Measurements from ENCODE around the gene ARHGAP9.
A peak's percentile ranks its signal among the peaks of the same experiment; 100 is the strongest.
"Not testable (repeated sequence)": the region's sequence is repeated elsewhere in the genome, so short reads cannot be mapped to it uniquely, and the experiment has no call there.

ARHGAP9 gene

DNA sequence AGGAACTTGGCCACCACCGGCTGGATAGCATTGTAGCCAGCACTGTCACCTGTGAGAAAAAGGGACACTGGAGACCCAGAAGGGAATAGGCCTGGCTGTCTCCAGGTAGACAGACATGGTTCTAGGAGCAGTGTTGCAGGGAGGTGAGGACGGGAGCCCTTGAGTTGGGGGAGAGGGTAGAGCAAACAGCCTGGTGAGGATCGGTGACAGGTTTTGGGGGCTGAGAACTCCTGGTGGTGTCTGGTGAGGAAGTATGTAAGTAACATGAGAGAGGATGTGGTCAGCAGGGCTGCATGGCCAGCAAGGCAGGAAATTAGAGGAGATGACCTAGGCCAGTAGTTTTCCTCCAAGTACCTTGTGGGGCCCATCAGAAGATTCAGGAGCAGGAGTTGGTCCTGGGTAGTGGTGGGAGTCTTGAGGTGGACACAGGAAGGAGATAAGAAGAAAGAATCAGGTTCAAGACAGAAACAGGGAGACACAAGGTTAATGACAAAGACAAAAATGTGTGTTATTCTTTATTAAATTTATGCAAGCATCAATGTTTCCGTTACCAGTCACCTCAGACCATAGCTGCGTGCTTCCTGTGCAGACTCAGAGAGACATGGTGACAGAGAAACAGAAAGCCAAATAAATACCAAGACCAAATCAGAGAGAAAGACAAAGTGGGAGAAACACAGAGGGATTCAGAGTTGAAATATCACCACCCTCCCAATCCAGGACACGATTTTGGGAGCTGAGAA lies at the start of gene ARHGAP9:
Gene ARHGAP9 (minus strand): TSS at position 491 of the 740 bp plus-strand sequence. CDS start 460 bp downstream, at position 31.
- no peak for DNase-seq (ENCODE audit: low spot score)

GRCh38 chr12:57528831-57529555 lies 49.3 kb upstream of the ARHGAP9 start:
- no peak for DNase-seq (ENCODE audit: low spot score)

DNA sequence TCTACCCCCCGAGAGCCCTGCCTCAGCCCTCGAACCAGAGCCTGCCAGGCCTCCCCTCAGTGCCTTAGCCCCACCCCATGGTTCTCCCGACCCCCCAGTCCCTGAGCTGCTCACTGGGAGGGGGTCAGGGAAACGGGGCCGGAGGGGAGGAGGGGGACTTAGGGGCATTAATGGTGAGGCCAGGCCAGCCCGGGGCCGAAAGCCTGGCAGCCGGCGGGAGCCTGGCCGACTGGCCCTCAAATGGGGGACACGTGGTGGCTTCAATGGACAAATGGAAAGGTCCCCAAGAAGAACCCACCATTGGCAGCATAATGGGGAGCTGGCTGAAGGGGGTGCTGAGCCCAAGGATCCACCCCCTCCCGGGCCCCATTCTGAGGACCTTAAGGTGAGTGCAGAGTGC lies 48.5 kb upstream of the ARHGAP9 start:
- DNase-seq (ENCODE audit: low spot score): no peak

DNA sequence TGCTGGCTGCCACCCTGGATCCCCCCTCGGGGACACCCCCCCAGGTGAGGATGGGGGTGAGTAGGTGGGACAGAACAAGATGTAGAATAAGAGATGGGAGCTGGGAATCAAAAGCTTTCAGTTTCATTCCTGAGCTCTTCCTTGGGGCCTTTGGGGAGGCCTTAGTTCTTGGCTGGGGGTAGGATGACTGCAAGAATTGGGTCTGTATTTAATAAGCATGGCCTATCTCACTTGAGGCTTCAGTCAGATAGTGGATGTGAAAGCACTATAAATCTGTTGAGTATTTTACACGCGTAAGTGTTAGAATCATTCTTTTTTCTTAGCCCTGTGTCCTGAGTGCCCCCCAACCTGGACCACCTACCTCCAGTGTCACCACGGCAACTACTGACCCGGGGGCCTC lies 47.5 kb upstream of the ARHGAP9 start:
- DNase-seq (ENCODE audit: low spot score): no peak

- no peak for DNase-seq (ENCODE audit: low spot score)
Observed at GRCh38 chr12:57526477-57527126, 46.9 kb upstream of the ARHGAP9 start.

GRCh38 chr12:57525615-57526383 lies 46.1 kb upstream of the ARHGAP9 start:
- DNase-seq (ENCODE audit: low spot score): no peak

GRCh38 chr12:57524814-57525614 lies 45.3 kb upstream of the ARHGAP9 start:
- DNase-seq (ENCODE audit: low spot score): no peak

DNA sequence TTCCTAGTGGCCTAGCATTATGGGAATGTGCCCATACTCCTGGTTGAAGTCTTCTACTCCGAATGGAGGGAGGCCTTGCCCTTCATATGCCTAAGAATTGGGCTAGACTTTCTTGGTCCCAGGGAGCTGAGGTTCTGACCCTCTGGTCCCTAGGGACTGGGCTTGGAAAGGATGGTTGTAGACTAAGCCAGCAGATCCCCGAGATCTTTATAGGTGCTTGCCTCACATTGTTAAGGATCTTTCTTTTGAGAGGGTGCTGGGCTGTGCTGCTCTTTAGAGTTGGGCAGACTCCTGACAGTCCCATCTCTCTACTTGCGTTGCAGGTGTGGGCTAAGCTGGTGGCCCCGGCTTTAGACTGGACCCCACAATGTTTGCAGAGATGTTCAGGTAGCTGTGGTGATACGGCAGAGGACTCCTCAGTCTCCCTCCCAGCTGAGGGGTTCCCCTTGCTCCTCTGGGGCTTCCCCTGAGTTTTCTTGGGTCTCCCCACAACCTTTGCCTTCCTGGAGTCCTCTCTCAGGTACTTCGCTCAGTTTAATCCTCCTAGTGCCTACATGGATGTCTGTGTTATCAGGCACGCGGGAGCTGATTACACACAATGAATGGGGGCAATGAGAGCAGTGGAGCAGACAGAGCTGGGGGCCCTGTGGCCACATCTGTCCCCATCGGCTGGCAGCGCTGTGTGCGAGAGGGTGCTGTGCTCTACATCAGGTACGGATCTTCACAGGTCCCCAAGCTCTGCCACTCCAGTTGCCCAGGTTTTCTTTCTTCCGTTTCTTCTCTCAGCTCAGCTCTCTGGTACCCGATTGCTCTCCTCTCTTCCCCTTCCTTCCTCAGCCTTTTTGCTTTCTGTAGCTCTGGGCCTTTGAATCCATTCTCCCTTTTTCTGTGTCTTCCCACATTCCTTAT lies 44.3 kb upstream of the ARHGAP9 start:
- DNase-seq (ENCODE audit: low spot score): no peak

GRCh38 chr12:57522887-57523705 lies 43.4 kb upstream of the ARHGAP9 start:
- DNase-seq (ENCODE audit: low spot score): peak; percentile 67

DNA sequence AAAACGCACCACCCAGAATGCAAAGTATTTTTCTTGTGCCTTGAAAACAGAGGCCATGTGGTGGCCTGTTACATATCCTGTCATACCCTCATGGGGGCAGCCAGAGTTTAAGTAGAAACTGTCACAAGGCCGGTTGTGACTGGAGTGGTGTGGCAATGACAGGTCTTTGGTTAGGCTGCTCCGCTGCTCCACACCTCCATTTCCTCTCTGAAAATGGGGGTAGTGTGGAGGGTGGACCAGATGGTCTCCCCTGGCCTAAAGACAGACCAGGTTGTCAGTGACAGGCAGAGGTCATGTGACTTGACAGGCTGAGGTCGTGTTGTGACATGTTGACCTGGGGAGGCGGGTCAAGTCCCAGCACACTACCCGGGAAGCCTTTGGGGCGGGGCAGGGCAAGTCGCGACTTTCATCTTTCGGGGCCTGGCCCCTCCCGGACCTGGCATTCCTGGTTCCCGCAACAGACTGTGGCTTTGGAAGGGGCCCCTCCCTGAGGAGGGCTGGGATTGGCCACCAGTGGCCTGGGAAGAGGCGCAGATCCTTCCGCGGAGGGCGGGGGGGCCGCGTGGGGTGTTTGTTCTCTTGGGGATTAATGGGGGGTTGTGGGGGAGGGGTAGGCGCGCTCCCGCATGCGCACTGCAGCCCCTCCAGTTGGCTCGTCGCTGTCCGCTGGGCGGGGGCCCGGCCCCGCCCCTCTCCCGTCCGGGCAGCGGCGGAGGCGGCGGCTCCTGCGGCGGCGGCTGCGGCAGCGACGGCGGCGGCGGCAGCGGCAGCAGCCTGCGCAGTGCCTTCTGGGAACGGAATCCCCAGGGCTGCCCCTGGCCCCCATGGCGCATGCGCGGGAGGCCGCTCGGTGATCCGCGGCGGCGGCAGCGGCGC lies 42.6 kb upstream of the ARHGAP9 start, which contains the start of gene MBD6:
Gene MBD6 (plus strand): TSS at position 814 of the 876 bp plus-strand sequence. CDS start 1,480 bp downstream, outside the sequence.
- peak; percentile 92 for DNase-seq (ENCODE audit: low spot score)

GRCh38 chr12:57521525-57522010 lies 41.9 kb upstream of the ARHGAP9 start:
- no peak for DNase-seq (ENCODE audit: low spot score)

DNA sequence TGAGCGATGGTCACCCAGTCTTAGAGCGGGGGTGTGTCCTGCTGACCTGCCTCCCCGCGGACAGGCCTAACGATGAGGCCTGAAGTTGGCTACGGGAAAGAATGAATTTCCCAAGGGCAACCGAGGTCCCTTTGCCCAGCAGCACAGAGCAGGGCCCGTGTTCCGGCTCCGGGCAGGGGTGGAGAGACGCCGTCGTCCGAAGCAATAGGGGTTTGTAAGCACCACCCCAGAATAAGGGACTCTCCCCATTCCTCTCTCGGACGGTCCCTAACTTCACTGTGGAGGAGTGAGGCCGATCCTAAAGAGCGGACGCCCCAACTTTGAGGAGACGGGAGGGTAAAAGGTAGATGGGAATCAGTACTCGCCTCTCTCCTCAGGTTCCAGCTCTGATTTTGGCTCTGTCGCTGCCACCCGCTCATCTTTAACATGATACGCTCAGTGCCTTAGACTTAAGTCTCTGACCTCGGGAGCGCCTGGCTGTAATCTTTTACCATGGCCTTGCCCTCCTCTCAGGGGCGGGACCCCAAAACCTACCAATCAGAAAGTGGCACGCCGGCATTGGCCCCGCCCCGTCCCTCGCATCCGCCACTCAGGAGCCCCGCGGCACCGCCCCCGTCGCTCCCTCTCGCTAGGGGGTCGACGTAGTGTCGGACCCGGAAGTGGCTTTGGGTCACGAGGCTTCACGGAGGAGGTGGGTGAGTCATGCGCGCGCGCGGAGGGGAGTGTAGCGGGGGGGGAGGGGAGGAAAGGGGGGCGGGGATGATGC lies 40.6 kb upstream of the ARHGAP9 start, which contains the start of gene DDIT3:
Gene DDIT3 (minus strand): TSS at position 462 of the 766 bp plus-strand sequence. CDS start 3,108 bp downstream, outside the sequence.
- peak; percentile 99 for DNase-seq (ENCODE audit: low spot score)

- no peak for DNase-seq (ENCODE audit: low spot score)
Observed at GRCh38 chr12:57519796-57520052, 40.1 kb upstream of the ARHGAP9 start.

DNA sequence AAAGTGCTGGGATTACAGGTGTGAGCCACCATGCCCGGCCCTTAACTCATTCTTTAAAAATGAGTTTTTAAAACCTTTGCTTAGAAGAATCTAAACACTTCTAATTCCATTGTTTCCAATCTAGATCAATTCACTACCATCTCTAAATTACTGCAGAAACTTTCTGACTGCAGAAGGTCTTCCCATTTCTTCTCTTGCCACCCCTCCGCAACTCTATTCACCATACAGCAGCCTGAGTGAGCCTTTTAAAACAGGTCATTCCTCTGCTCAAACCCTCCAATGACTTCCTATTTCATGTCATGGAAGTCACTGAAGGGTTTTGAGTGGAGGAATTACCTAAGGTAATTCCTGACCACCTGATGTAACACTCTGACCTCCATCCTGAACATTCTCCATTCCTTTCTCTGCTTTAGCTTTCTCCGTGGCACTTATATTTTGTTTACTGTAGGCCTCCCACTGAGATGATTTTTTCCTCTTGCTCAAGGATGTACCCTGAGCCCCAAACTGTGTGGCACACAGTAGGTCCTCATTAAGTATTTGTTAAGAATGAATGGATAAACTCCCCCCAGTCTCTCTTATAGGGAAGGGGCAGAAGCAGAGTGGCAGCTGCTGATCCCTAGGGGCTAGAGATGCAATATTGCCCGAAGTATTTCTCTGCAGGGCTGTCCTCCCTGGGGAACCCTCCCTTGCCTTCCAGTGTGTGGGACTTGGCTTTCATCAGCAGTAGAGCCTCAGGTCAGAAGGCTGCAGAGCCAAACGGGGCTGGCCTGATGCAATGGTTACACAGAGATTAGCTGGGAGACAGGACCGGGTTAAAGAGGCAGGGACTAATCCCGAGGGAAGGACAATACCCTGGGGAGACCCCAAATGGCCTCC lies 39.5 kb upstream of the ARHGAP9 start:
- no peak for DNase-seq (ENCODE audit: low spot score)

- no peak for DNase-seq (ENCODE audit: low spot score)
Observed at GRCh38 chr12:57518176-57518919, 38.7 kb upstream of the ARHGAP9 start.

GRCh38 chr12:57517718-57518117 lies 38.1 kb upstream of the ARHGAP9 start:
- DNase-seq (ENCODE audit: low spot score): not testable (repeated sequence)

Measured in putamen (tissue), 1 donor.